Right lobe of liver (tissue), 4 donors: ENCODE results near the gene NCEH1.

Experiments used
- POLR2A ChIP-seq: fragments of 450-650 bp; IDR thresholded peaks from one replicate; pipeline ENCODE4 v1.6.1; 2017; ENCODE audit warnings: antibody characterized with exemption, mild to moderate bottlenecking
- TF ChIP-seq, protein P1 (sequence below), 4 donors: fragments of 200-600 bp in 3 of 4; fragments of 450-650 bp in 1 of 4; IDR thresholded peaks; one replicate each; pipeline versions ENCODE4 v1.5.1 to v1.8.0; 2016 to 2022; ENCODE audit warnings: antibody characterized with exemption in 4 of 4, mild to moderate bottlenecking in 2 of 4
- donor health status: DM: no; HTN: no; CAD: no.
- donor health status: DM: no; HTN: no; CAD: no.
- donor health status: DM: no; HTN: yes; CAD: no.

DNA sequence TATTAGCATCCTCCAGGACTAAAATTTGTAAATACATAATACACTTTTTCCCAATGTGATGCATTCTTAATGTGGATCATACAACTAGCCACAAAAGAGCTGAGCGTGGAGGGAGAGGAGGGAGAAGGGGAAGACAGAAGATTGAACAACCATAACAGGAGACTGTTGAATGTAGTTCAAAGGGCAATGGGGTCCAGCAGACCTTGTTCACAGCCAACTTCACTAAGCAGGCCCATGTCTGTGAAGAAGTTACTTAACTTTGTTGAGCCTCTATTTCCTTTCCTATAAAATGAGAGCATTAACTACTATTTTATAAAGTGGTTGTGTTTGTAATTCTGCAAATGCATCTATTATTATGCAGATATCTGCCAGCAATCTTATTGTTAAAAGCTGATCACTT, 13.3 kb downstream of the NCEH1 start:
- TF ChIP-seq POLR2A = no peak
- TF ChIP-seq, protein P1, sequence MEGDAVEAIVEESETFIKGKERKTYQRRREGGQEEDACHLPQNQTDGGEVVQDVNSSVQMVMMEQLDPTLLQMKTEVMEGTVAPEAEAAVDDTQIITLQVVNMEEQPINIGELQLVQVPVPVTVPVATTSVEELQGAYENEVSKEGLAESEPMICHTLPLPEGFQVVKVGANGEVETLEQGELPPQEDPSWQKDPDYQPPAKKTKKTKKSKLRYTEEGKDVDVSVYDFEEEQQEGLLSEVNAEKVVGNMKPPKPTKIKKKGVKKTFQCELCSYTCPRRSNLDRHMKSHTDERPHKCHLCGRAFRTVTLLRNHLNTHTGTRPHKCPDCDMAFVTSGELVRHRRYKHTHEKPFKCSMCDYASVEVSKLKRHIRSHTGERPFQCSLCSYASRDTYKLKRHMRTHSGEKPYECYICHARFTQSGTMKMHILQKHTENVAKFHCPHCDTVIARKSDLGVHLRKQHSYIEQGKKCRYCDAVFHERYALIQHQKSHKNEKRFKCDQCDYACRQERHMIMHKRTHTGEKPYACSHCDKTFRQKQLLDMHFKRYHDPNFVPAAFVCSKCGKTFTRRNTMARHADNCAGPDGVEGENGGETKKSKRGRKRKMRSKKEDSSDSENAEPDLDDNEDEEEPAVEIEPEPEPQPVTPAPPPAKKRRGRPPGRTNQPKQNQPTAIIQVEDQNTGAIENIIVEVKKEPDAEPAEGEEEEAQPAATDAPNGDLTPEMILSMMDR (IDR thresholded peaks at IDR 0.05) = no peak
